ENCODE data around the gene SNAI3.

Gene SNAI3

DNA sequence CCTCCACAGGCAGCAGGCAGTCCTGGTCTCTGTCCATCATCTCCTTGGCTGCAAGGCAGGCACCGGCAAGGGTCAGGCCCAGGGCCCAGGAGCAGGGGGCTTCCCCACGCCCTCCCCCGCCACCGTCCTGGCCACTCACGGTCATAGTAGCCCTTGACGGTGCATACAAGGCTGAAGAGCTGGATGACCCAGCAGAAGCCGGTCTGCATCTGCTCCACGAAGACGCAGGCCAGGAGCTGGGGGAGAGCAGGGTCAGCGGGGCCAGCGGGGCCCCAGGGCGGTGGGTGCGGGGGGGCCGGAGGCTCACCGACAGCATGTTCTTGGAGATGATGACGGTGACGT is 40.1 kb upstream of the SNAI3 start:
- TF ChIP-seq, protein P1, sequence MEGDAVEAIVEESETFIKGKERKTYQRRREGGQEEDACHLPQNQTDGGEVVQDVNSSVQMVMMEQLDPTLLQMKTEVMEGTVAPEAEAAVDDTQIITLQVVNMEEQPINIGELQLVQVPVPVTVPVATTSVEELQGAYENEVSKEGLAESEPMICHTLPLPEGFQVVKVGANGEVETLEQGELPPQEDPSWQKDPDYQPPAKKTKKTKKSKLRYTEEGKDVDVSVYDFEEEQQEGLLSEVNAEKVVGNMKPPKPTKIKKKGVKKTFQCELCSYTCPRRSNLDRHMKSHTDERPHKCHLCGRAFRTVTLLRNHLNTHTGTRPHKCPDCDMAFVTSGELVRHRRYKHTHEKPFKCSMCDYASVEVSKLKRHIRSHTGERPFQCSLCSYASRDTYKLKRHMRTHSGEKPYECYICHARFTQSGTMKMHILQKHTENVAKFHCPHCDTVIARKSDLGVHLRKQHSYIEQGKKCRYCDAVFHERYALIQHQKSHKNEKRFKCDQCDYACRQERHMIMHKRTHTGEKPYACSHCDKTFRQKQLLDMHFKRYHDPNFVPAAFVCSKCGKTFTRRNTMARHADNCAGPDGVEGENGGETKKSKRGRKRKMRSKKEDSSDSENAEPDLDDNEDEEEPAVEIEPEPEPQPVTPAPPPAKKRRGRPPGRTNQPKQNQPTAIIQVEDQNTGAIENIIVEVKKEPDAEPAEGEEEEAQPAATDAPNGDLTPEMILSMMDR (IDR thresholded peaks at IDR 0.05; ENCODE audit: low read length, missing control alignments): no peak
- no peak for DNase-seq (ENCODE audit: low read depth)
- no peak overlapping the region for H3K4me3 ChIP-seq (replicated peaks; ENCODE audit: low read depth, low read length)

DNA sequence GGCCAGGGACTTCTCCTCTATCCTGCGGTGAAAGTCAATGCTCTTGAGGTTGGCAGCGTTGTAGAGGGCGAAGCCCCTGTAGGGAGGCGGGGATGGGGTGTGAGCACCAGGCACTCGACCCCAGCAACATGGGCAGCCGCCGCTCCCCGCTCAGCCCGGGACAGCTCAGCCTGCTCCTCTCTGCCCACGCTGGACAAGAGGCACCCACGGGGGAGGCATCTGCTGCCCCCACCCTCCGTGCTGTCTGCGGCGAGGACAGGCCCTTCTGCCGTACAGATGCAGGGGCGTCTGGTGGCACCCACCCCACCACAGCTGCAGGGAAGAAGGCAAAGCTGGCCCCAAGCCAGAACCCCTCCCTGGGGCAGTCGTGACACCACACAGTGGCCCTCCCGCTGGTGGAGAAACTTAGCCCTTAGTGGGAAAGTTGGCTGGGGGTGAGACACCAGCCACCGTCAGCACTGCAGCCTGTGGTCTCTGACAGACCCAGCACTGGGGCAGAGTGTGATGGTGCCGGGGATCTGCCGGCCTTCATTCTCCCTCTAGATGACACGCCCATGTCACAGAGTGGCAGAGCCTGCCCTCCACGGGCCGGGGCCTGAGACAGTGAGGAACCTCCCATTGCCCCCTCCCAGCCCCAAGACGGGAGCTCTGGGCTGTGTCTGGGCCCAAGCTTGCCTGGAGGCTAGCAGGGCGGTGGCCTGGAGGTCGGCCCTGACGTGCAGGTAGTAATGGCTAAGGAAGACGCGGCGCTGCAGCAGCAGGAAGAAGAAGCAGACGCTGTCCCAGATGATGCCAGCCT is 39.5 kb upstream of the SNAI3 start:
- no peak overlapping the region for H3K4me3 ChIP-seq (replicated peaks; ENCODE audit: low read depth, low read length)
- TF ChIP-seq, protein P1 (IDR thresholded peaks at IDR 0.05; ENCODE audit: low read length, missing control alignments): no peak
- no peak for DNase-seq (ENCODE audit: low read depth)

DNA sequence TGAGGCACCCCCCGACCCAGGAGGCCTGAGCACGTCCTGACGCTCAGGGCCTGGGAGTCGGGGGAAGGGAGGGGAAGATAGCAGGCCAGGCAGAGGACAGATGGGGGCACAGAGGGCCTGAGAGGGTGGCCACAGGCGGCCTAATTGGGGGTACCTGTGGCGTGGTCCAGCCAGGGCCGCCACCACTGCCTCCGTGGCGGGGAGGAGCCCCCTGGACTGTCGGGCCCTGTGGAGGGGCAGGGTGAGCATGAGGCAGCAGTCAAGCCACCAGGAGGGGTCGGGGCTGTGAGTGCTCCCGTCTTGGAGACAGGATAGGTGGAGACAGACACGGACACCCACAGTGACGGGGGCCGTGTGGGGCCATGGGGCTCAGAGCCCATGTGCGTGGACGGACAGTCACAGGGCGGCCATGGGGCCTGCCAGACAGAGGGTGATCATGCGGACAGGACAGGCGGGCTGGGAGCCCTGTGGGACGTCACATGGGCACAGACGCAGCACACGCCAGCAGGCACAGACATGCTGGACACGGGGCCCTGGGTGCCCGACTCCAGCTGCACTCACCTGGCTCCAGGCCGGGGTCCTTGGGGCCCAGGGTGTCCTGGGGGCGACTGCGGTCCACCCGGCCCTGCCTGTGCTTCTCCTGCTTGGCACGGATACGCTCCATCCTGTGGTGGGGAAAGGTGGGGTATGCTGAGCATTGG is 38.7 kb upstream of the SNAI3 start:
- TF ChIP-seq, protein P1 (IDR thresholded peaks at IDR 0.05; ENCODE audit: low read length, missing control alignments): no peak
- DNase-seq (ENCODE audit: low read depth): no peak
- H3K4me3 ChIP-seq (replicated peaks; ENCODE audit: low read depth, low read length): no peak overlapping the region

DNA sequence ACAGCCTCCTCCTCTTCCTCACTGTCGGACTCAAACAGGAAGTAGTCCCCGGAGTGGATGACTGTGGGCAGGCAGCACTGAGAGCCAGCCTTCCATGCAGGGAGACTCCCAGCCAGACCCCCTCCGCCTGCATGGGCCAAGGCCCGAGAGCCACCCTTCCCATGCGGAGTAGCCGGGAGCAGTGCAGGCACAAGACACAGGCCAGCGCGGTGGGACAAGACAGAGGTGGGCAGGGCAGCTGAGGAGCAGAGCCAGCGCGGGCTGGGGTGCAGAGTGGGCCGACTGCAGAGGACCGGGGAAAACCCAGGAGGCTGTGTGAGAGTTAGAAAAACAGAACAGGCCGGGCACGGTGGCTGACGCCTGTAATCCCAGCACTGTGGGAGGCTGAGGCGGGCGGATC is 37.6 kb upstream of the SNAI3 start:
- TF ChIP-seq, protein P1 (IDR thresholded peaks at IDR 0.05; ENCODE audit: low read length, missing control alignments): no peak
- no peak overlapping the region for H3K4me3 ChIP-seq (replicated peaks; ENCODE audit: low read depth, low read length)
- no peak for DNase-seq (ENCODE audit: low read depth)

DNA sequence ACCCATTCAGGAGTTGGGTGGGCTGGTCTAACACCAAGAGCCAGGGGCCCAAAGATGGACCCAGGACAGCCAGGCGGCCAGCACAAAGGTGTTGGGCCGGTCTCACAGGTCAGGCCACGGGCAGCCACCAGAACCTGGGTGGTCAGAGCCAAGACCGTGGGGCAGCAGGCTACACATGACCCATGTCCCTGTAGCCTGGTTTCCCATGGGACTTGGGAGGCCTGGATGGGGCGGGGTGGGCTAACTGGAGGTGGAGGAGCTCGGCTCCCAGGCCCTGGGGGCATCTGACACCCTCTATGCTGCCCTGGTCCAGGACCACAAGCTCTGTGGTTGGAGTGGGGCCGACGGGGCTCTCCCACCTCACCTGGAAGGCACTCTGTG is 37.2 kb upstream of the SNAI3 start:
- TF ChIP-seq, protein P1 (IDR thresholded peaks at IDR 0.05; ENCODE audit: low read length, missing control alignments): no peak
- no peak for DNase-seq (ENCODE audit: low read depth)
- no peak overlapping the region for H3K4me3 ChIP-seq (replicated peaks; ENCODE audit: low read depth, low read length)

DNA sequence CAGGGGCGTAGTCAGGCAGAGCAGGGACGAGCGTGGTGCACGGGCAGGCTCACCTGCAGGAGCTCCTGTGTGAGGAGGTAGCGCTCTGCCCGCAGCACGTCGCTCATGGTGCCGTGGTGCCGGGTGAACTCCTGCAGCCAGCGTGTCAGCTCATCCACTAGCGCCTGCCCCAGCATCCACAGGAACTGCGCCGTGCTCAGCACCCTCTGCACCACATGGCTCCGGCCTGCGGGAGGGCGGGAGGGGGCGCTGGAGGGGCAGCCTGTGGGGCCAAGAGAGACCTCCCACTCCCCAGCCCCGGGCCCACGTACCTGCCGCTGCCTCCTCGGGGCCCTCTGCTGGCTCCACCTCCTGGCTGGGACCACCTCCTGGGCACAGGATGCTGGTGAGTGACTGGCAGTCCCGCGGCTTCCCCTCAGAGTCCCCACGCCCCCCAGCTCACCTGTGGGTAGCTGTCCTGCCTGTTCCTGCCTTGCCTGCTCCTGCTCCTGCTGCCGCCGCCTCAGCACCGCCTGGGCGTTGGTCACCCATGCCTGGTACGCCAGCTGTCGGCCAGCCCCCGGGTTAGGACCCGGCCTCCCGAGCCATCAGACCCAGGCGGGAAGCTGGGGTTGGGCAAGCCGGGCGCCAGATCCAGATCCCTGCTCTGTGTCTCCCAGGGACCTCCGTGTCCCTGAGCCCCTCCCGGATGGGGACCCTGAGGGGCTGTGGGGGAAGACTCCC is 36.6 kb upstream of the SNAI3 start:
- TF ChIP-seq, protein P1 (IDR thresholded peaks at IDR 0.05; ENCODE audit: low read length, missing control alignments): no peak
- no peak for DNase-seq (ENCODE audit: low read depth)
- H3K4me3 ChIP-seq (replicated peaks; ENCODE audit: low read depth, low read length): no peak overlapping the region
